Neural progenitor cell (in vitro differentiated cells): ENCODE data around the gene TRIO.

Experiments used
- CTCF ChIP-seq: fragments of 200-600 bp; sonication (generic); IDR thresholded peaks from 2 replicates; pipeline ENCODE4 v1.5.1; 2017; ENCODE audit warnings: antibody characterized with exemption, mild to moderate bottlenecking
- EZH2 ChIP-seq: fragments of 200-600 bp; sonication (generic); IDR thresholded peaks from 2 replicates; pipeline ENCODE4 v1.6.1; 2017; ENCODE audit warnings: antibody characterized with exemption, mild to moderate bottlenecking, moderate library complexity
- EZH2phosphoT487 ChIP-seq: fragments of 200-600 bp; sonication (generic); IDR thresholded peaks from 2 replicates; pipeline ENCODE4 v1.6.1; 2017; ENCODE audit warnings: antibody characterized with exemption

DNA sequence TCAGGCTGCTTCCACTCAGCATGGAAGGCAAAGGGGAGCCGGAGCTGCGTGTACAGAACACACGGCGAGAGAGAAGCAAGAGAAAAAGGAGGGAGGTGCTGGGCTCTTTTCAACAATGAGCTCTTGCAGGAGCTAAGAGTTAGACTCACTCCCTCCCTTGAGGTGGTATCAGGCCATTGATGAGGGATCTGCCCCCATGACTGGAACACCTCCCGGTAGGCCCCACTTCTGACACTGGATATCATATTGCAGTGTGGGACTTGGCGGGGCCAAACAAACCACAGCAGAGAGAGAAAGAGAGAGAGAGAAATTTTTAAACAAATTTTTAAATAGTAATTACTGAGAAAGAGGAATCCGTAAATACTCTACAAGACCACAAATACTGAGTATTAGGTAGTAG is 182.2 kb downstream of the TRIO start:
- TF ChIP-seq CTCF (no peak), EZH2 (no peak), EZH2phosphoT487 (no peak)
